HepG2 (cell line): ENCODE results near the gene FURIN. TPM values are rescaled to one million over a fixed set of nuclear protein-coding genes. Genes with fewer than 3 reads are reported as not detected.
A peak's percentile ranks its signal among the peaks of the same experiment; 100 is the strongest.

Source experiments
- SKIL ChIP-seq: sonication (generic); formaldehyde crosslinking; IDR thresholded peaks from 2 replicates; pipeline ENCODE4 v1.8.0; 2022; ENCODE audit warnings: missing genetic modification reagents, mild to moderate bottlenecking, moderate library complexity, borderline replicate concordance
- ZBTB7B ChIP-seq: sonication (generic); formaldehyde crosslinking; IDR thresholded peaks from 2 replicates; pipeline ENCODE4 v1.4.0; 2020; ENCODE audit warnings: missing genetic modification reagents
- ZFY ChIP-seq: sonication (generic); formaldehyde crosslinking; IDR thresholded peaks from 2 replicates; pipeline ENCODE4 v1.4.0; 2020; ENCODE audit warnings: missing genetic modification reagents
- ZNF225 ChIP-seq: sonication (generic); formaldehyde crosslinking; IDR thresholded peaks from 2 replicates; pipeline ENCODE4 v1.4.0; 2020; ENCODE audit warnings: mild to moderate bottlenecking, missing genetic modification reagents
- ZNF232 ChIP-seq: sonication (generic); formaldehyde crosslinking; IDR thresholded peaks from 2 replicates; pipeline ENCODE4 v1.4.0; 2020; ENCODE audit warnings: missing genetic modification reagents, borderline replicate concordance
- ZNF569 ChIP-seq: sonication (generic); formaldehyde crosslinking; IDR thresholded peaks from 2 replicates; pipeline ENCODE4 v1.5.0; 2020; ENCODE audit warnings: mild to moderate bottlenecking, missing genetic modification reagents, moderate library complexity, borderline replicate concordance
- ZNF644 ChIP-seq: IDR thresholded peaks from 2 replicates; pipeline ENCODE4 v1.6.1; 2016; ENCODE audit warnings: low read depth
- ZNF720 ChIP-seq: sonication (generic); formaldehyde crosslinking; IDR thresholded peaks from 2 replicates; pipeline ENCODE4 v1.4.0; 2020; ENCODE audit warnings: missing genetic modification reagents
- polyA plus RNA-seq, 8 experiments: library from polyadenylated mRNA; depleted of rRNA in 3 of 8; stranded (reverse) in 7 of 8; unstranded in 1 of 8; fragments of >200 nt; fragmentation: Illumina TruSeq in 4 of 8; extraction: Trizol in 4 of 8; gene quantifications; 2 replicates each; pipeline versions ENCODE4 v1.2.1 to v1.2.3, GENCODE V29; 2011 to 2016; ENCODE audit warnings: low read depth in 4 of 8, missing spikeins in 1 of 8, mixed read lengths in 1 of 8; ENCODE audit not compliant: insufficient read depth in 1 of 8
- total RNA-seq, 5 experiments: library from RNA; depleted of rRNA; stranded (reverse); fragments of >200 nt; fragmentation: Illumina TruSeq; extraction: Trizol; gene quantifications; 2 replicates each; pipeline ENCODE4 v1.2.3, GENCODE V29; 2016; ENCODE audit warnings: low read depth in 1 of 5
- TF ChIP-seq, protein P1 (sequence below): sonication (generic); formaldehyde crosslinking; IDR thresholded peaks from 2 replicates; pipeline ENCODE4 v1.4.0; 2020; ENCODE audit warnings: low read depth, missing genetic modification reagents
- TF ChIP-seq, protein P2 (sequence below): sonication (generic); formaldehyde crosslinking; IDR thresholded peaks from 2 replicates; pipeline ENCODE4 v1.4.0; 2020; ENCODE audit warnings: missing genetic modification reagents
- TF ChIP-seq, protein P3 (sequence below): sonication (generic); formaldehyde crosslinking; IDR thresholded peaks from 2 replicates; pipeline ENCODE4 v1.8.0; 2022; ENCODE audit warnings: mild to moderate bottlenecking, missing genetic modification reagents, borderline replicate concordance
- TF ChIP-seq, protein P4 (sequence below): IDR thresholded peaks from 2 replicates; pipeline ENCODE4 v1.6.1; 2016; ENCODE audit warnings: low read depth, borderline replicate concordance
- TF ChIP-seq, protein P5 (sequence below): sonication (generic); formaldehyde crosslinking; IDR thresholded peaks from 2 replicates; pipeline ENCODE4 v1.9.0; 2021; ENCODE audit warnings: missing genetic modification reagents, mild to moderate bottlenecking, borderline replicate concordance
- TF ChIP-seq, protein P6 (sequence below): sonication (generic); formaldehyde crosslinking; IDR thresholded peaks from 2 replicates; pipeline ENCODE4 v1.8.0; 2022; ENCODE audit warnings: mild to moderate bottlenecking, missing genetic modification reagents

Gene FURIN
- total and polyA plus RNA-seq, 2 of the 13 experiments (the other 11 are each of a cell fraction or from before 2014, with no cell fraction given), result 15.2 to 17.4 TPM

- TF ChIP-seq, protein P1, sequence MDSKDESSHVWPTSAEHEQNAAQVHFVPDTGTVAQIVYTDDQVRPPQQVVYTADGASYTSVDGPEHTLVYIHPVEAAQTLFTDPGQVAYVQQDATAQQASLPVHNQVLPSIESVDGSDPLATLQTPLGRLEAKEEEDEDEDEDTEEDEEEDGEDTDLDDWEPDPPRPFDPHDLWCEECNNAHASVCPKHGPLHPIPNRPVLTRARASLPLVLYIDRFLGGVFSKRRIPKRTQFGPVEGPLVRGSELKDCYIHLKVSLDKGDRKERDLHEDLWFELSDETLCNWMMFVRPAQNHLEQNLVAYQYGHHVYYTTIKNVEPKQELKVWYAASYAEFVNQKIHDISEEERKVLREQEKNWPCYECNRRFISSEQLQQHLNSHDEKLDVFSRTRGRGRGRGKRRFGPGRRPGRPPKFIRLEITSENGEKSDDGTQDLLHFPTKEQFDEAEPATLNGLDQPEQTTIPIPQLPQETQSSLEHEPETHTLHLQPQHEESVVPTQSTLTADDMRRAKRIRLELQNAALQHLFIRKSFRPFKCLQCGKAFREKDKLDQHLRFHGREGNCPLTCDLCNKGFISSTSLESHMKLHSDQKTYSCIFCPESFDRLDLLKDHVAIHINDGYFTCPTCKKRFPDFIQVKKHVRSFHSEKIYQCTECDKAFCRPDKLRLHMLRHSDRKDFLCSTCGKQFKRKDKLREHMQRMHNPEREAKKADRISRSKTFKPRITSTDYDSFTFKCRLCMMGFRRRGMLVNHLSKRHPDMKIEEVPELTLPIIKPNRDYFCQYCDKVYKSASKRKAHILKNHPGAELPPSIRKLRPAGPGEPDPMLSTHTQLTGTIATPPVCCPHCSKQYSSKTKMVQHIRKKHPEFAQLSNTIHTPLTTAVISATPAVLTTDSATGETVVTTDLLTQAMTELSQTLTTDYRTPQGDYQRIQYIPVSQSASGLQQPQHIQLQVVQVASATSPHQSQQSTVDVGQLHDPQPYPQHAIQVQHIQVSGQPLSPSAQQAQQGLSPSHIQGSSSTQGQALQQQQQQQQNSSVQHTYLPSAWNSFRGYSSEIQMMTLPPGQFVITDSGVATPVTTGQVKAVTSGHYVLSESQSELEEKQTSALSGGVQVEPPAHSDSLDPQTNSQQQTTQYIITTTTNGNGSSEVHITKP (CRISPR knock-in tag), result no peak
- TF ChIP-seq, protein P2, sequence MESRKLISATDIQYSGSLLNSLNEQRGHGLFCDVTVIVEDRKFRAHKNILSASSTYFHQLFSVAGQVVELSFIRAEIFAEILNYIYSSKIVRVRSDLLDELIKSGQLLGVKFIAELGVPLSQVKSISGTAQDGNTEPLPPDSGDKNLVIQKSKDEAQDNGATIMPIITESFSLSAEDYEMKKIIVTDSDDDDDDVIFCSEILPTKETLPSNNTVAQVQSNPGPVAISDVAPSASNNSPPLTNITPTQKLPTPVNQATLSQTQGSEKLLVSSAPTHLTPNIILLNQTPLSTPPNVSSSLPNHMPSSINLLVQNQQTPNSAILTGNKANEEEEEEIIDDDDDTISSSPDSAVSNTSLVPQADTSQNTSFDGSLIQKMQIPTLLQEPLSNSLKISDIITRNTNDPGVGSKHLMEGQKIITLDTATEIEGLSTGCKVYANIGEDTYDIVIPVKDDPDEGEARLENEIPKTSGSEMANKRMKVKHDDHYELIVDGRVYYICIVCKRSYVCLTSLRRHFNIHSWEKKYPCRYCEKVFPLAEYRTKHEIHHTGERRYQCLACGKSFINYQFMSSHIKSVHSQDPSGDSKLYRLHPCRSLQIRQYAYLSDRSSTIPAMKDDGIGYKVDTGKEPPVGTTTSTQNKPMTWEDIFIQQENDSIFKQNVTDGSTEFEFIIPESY, result no peak
- TF ChIP-seq ZFY, result peak; percentile 77
- TF ChIP-seq, protein P3, sequence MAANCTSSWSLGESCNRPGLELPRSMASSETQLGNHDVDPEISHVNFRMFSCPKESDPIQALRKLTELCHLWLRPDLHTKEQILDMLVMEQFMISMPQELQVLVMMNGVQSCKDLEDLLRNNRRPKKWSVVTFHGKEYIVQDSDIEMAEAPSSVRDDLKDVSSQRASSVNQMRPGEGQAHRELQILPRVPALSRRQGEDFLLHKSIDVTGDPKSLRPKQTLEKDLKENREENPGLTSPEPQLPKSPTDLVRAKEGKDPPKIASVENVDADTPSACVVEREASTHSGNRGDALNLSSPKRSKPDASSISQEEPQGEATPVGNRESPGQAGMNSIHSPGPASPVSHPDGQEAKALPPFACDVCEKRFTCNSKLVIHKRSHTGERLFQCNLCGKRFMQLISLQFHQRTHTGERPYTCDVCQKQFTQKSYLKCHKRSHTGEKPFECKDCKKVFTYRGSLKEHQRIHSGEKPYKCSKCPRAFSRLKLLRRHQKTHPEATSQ (CRISPR knock-in tag), result no peak
- TF ChIP-seq ZNF225 (CRISPR knock-in tag), result no peak
- TF ChIP-seq, protein P4, sequence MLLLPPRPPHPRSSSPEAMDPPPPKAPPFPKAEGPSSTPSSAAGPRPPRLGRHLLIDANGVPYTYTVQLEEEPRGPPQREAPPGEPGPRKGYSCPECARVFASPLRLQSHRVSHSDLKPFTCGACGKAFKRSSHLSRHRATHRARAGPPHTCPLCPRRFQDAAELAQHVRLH (CRISPR knock-in tag), result no peak
- TF ChIP-seq ZNF569 (CRISPR knock-in tag), result no peak
- TF ChIP-seq ZNF720, result no peak
- TF ChIP-seq, protein P5, sequence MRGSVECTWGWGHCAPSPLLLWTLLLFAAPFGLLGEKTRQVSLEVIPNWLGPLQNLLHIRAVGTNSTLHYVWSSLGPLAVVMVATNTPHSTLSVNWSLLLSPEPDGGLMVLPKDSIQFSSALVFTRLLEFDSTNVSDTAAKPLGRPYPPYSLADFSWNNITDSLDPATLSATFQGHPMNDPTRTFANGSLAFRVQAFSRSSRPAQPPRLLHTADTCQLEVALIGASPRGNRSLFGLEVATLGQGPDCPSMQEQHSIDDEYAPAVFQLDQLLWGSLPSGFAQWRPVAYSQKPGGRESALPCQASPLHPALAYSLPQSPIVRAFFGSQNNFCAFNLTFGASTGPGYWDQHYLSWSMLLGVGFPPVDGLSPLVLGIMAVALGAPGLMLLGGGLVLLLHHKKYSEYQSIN (CRISPR knock-in tag), result no peak
- TF ChIP-seq SKIL (CRISPR knock-in tag), result no peak
- TF ChIP-seq, protein P6, sequence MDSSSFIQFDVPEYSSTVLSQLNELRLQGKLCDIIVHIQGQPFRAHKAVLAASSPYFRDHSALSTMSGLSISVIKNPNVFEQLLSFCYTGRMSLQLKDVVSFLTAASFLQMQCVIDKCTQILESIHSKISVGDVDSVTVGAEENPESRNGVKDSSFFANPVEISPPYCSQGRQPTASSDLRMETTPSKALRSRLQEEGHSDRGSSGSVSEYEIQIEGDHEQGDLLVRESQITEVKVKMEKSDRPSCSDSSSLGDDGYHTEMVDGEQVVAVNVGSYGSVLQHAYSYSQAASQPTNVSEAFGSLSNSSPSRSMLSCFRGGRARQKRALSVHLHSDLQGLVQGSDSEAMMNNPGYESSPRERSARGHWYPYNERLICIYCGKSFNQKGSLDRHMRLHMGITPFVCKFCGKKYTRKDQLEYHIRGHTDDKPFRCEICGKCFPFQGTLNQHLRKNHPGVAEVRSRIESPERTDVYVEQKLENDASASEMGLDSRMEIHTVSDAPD (CRISPR knock-in tag), result no peak
- TF ChIP-seq ZBTB7B (CRISPR knock-in tag), result 0 out of 2 replicates have a peak, but pooled peaks have one; percentile 43
- TF ChIP-seq ZNF232 (CRISPR knock-in tag), result no peak
- TF ChIP-seq ZNF644 (CRISPR knock-in tag), result no peak
Measured at GRCh38 chr15:90883526-90883975, 15.2 kb downstream of the FURIN start (continued).
